HCT116 (cell line): ENCODE results near the gene TRDN. TPM values are rescaled to one million over a fixed set of nuclear protein-coding genes. Genes with fewer than 3 reads are reported as not detected.

Experiments used
- ATAC-seq: fragments of 200-7000 bp; cut with Tn5 transposase; 2 replicates; pipeline ENCODE4 v1.9.1; 2020; ENCODE audit warnings: mild to moderate bottlenecking, moderate library complexity
- Bru-seq: library from RNA; stranded (reverse); fragments of 400-500 nt; gene quantifications from one replicate; lab custom pipeline; 2021; lab: Mats Ljungman, UMichigan
- BruChase-seq, 2 experiments: library from RNA; stranded (reverse); fragments of 400-500 nt; gene quantifications; one replicate each; lab custom pipeline; 2021; lab: Mats Ljungman, UMichigan
- BruUV-seq: library from RNA; stranded (reverse); fragments of 400-500 nt; replicated peaks from 2 replicates; lab custom pipeline; 2021; lab: Mats Ljungman, UMichigan
- CTCF ChIA-PET: fragments of 300-600 bp; sonication (Branson Sonifier 250); formaldehyde crosslinking; loops from one replicate; lab custom pipeline; 2021; ENCODE audit warnings: antibody characterized with exemption; lab: Charles Lee
- POLR2A ChIA-PET: fragments of 300-600, 350-600 bp; sonication (Branson Sonifier 250); formaldehyde crosslinking; loops from one replicate; lab custom pipeline; 2021; ENCODE audit warnings: antibody characterized with exemption; lab: Charles Lee
- RAD21 ChIA-PET, 2 experiments: fragments of 300-600 bp; sonication (Branson Sonifier 250); formaldehyde crosslinking; loops; one replicate each; lab custom pipeline; 2023; ENCODE audit warnings: low total read pairs in 2 of 2; ENCODE audit not compliant: uncharacterized antibody in 2 of 2, unreplicated experiment in 2 of 2, low non-redundant PET in 1 of 2; lab: Charles Lee
- DNase-seq: peaks from one replicate; pipeline ENCODE4 v3.0.0-alpha.2; 2010; ENCODE audit warnings: low read depth, low spot score
- H2AFZ ChIP-seq: fragments of 200-600 bp; shearing (Covaris generic), sonication (generic); 2 replicates; pipeline ENCODE4 v1.6.1; 2017; ENCODE audit warnings: low read depth, mixed run types, mixed read lengths, antibody characterized with exemption, low read length; ENCODE audit not compliant: poor library complexity, severe bottlenecking
- H3K27ac ChIP-seq: 2 replicates; pipeline ENCODE4 v1.5.1; 2012; ENCODE audit warnings: low read depth, low read length
- H3K27me3 ChIP-seq: fragments of 200-600 bp; sonication (generic); 2 replicates; pipeline ENCODE4 v1.6.1; 2016; ENCODE audit warnings: mixed run types, low read length, mixed read lengths; ENCODE audit not compliant: insufficient read depth
- H3K36me3 ChIP-seq, 2 experiments: fragments of 200-500 bp in 1 of 2; fragments of 200-600 bp in 1 of 2; sonication (Bioruptor generic) in 1 of 2; sonication (generic) in 1 of 2; 2 replicates each; pipeline versions ENCODE4 v1.5.1 to v1.6.1; 2014 to 2016; ENCODE audit warnings: low read length in 2 of 2, inconsistent platforms in 1 of 2, mixed read lengths in 1 of 2, mixed run types in 1 of 2; ENCODE audit not compliant: insufficient read depth in 2 of 2, control insufficient read depth in 1 of 2
- H3K4me1 ChIP-seq, 2 experiments: fragments of 200-600 bp in 1 of 2; sonication (generic) in 1 of 2; 2 replicates each; pipeline versions ENCODE4 v1.5.1 to v1.6.1; 2012 to 2017; ENCODE audit warnings: low read length in 2 of 2, inconsistent platforms in 1 of 2, mild to moderate bottlenecking in 1 of 2, mixed read lengths in 1 of 2, mixed run types in 1 of 2, moderate library complexity in 1 of 2; ENCODE audit not compliant: insufficient read depth in 2 of 2, control insufficient read depth in 1 of 2
- H3K4me2 ChIP-seq: fragments of 200-600 bp; sonication (generic); 2 replicates; pipeline ENCODE4 v1.6.1; 2017; ENCODE audit warnings: mixed run types, low read length, mixed read lengths
- H3K4me3 ChIP-seq, 2 experiments: fragments of 200-600 bp in 1 of 2; sonication (generic) in 1 of 2; replicated peaks in 1 of 2; 2 replicates each; pipeline ENCODE4 v1.5.1; 2011 to 2016; ENCODE audit warnings: low read length in 2 of 2, control low read depth in 1 of 2, low read depth in 1 of 2, mild to moderate bottlenecking in 1 of 2, mixed read lengths in 1 of 2, mixed run types in 1 of 2
- H3K79me2 ChIP-seq: fragments of 200-600 bp; sonication (generic); 2 replicates; pipeline ENCODE4 v1.6.1; 2017; ENCODE audit warnings: mild to moderate bottlenecking, mixed run types, low read length, moderate library complexity, mixed read lengths; ENCODE audit not compliant: insufficient read depth
- H3K9ac ChIP-seq: fragments of 200-600 bp; sonication (generic); 2 replicates; pipeline ENCODE4 v1.6.1; 2016; ENCODE audit warnings: low read length, mixed read lengths
- H3K9me2 ChIP-seq: fragments of 200-600 bp; sonication (generic), shearing (Covaris generic); 2 replicates; pipeline ENCODE4 v1.6.1; 2017; ENCODE audit warnings: mixed run types, mild to moderate bottlenecking, moderate library complexity; ENCODE audit not compliant: insufficient read depth
- H3K9me3 ChIP-seq, 2 experiments: fragments of 200-500 bp in 1 of 2; fragments of 200-600 bp in 1 of 2; sonication (Bioruptor generic) in 1 of 2; sonication (generic) in 1 of 2; 2 replicates each; pipeline ENCODE4 v1.6.1; 2014 to 2017; ENCODE audit warnings: low read length in 2 of 2, mixed read lengths in 2 of 2, inconsistent platforms in 1 of 2, low read depth in 1 of 2, mild to moderate bottlenecking in 1 of 2, mixed run types in 1 of 2, moderate library complexity in 1 of 2; ENCODE audit not compliant: control insufficient read depth in 1 of 2, insufficient read depth in 1 of 2
- H4K20me1 ChIP-seq: fragments of 200-600 bp; sonication (generic), shearing (Covaris generic); 2 replicates; pipeline ENCODE4 v1.6.1; 2017; ENCODE audit warnings: mixed run types, mild to moderate bottlenecking, moderate library complexity; ENCODE audit not compliant: insufficient read depth
- CBX3 ChIP-seq: IDR thresholded peaks from 2 replicates; pipeline ENCODE4 v1.6.1; 2012; ENCODE audit warnings: low read depth
- CEBPB ChIP-seq: IDR thresholded peaks from 2 replicates; pipeline ENCODE4 v1.6.1; 2012; ENCODE audit warnings: low read depth
- EGR1 ChIP-seq: IDR thresholded peaks from 2 replicates; pipeline ENCODE4 v1.6.1; 2012; ENCODE audit warnings: low read depth
- EZH2 ChIP-seq: fragments of 200-600 bp; sonication (generic); IDR thresholded peaks from 2 replicates; pipeline ENCODE4 v1.6.1; 2017; ENCODE audit warnings: antibody characterized with exemption, mixed run types
- EZH2phosphoT487 ChIP-seq: fragments of 200-600 bp; IDR thresholded peaks from 2 replicates; pipeline ENCODE4 v1.6.1; 2018; ENCODE audit warnings: antibody characterized with exemption, borderline replicate concordance
- JUND ChIP-seq: IDR thresholded peaks from 2 replicates; pipeline ENCODE4 v1.6.1; 2012
- POLR2A ChIP-seq: IDR thresholded peaks from 2 replicates; pipeline ENCODE4 v1.7.0; 2011; ENCODE audit warnings: borderline replicate concordance; ENCODE audit not compliant: insufficient read depth, insufficient read length; ENCODE audit errors: extremely low read depth
- POLR2AphosphoS5 ChIP-seq: IDR thresholded peaks from 2 replicates; pipeline ENCODE4 v1.6.1; 2011; ENCODE audit warnings: mild to moderate bottlenecking, low read depth, low read length, moderate library complexity
- RAD21 ChIP-seq: IDR thresholded peaks from 2 replicates; pipeline ENCODE4 v1.6.1; 2012; ENCODE audit warnings: low read depth, mild to moderate bottlenecking
- SP1 ChIP-seq: IDR thresholded peaks from 2 replicates; pipeline ENCODE4 v1.6.1; 2012; ENCODE audit warnings: low read depth
- SRF ChIP-seq: IDR thresholded peaks from 2 replicates; pipeline ENCODE4 v1.6.1; 2012; ENCODE audit warnings: low read depth
- intact Hi-C: fragments of 100-400 bp; cut with micrococcal nuclease; formaldehyde crosslinking; loops from 2 replicates; pipeline ENCODE4 v1.10.0; 2022
- long read RNA-seq: library from polyadenylated mRNA; unstranded; transcript quantifications from one replicate; pipeline ENCODE4 v2.0.0, GENCODE V29; 2021; ENCODE audit not compliant: unreplicated experiment
- polyA plus RNA-seq: library from polyadenylated mRNA; unstranded; fragments of >200 nt; gene quantifications from 2 replicates; pipeline ENCODE4 v1.2.1, GENCODE V29; 2012; ENCODE audit warnings: missing spikeins
- total RNA-seq: library from RNA; stranded (reverse); gene quantifications from one replicate; pipeline ENCODE4 v1.2.1, GENCODE V29; 2021; ENCODE audit not compliant: unreplicated experiment
- TF ChIP-seq, protein P1 (sequence below): IDR thresholded peaks from 2 replicates; pipeline ENCODE4 v1.6.1; 2011; ENCODE audit warnings: mild to moderate bottlenecking, low read length, moderate library complexity; ENCODE audit not compliant: insufficient replicate concordance; ENCODE audit errors: extremely low read depth
- TF ChIP-seq, protein P2 (sequence below): IDR thresholded peaks from 2 replicates; pipeline ENCODE4 v1.6.1; 2012

The TRDN gene, protein sequence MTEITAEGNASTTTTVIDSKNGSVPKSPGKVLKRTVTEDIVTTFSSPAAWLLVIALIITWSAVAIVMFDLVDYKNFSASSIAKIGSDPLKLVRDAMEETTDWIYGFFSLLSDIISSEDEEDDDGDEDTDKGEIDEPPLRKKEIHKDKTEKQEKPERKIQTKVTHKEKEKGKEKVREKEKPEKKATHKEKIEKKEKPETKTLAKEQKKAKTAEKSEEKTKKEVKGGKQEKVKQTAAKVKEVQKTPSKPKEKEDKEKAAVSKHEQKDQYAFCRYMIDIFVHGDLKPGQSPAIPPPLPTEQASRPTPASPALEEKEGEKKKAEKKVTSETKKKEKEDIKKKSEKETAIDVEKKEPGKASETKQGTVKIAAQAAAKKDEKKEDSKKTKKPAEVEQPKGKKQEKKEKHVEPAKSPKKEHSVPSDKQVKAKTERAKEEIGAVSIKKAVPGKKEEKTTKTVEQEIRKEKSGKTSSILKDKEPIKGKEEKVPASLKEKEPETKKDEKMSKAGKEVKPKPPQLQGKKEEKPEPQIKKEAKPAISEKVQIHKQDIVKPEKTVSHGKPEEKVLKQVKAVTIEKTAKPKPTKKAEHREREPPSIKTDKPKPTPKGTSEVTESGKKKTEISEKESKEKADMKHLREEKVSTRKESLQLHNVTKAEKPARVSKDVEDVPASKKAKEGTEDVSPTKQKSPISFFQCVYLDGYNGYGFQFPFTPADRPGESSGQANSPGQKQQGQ
- total RNA-seq (not detected), Bru-seq, nascent RNA (percentile 1 among the genes with signal in this experiment), BruChase-seq, experiment 1, labeled RNA remaining after a 6-hour chase (percentile 1 among the genes with signal in this experiment), BruChase-seq, experiment 2, labeled RNA remaining after a 2-hour chase (percentile 1 among the genes with signal in this experiment)
- not detected in 2 replicates for polyA plus RNA-seq
- long read RNA-seq = 0 reads

DNA sequence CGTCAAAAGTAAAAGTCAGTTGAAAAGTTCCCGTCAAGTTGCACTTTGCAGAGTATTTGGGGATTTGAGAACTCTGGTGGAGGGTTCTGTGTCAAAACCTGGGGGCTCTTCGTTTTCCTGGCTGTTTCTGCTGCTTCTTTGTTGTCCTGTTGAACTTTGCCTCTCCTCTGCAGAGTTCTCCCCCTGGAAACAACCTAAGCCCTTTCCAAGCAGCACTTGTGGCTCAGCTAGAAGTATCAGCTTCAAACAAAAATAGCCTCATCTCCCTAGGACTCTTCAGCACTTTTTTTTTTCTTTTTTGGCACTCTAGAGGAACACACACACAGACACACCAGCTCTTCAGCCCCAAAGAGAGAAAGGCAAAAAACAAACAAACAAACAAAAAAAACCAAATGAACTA is at the start of gene TRDN:
TRDN (minus strand) TSS at position 169 of the 400 bp plus-strand sequence. CDS start 175 bp downstream, outside the sequence.
- CTCF ChIA-PET = no interaction called here
- no peaks in the 10 kb centered on the region for H3K4me1 ChIP-seq
- POLR2A ChIA-PET = no interaction called here
- RAD21 ChIA-PET = no interaction called here
- H3K9me2 ChIP-seq = no peaks in the 10 kb centered on the region
- BruUV-seq = no TSS peak
- H3K9ac ChIP-seq = no peak within 1 kb of the TSS
- no peaks in the 10 kb centered on the region for H3K36me3 ChIP-seq
- peaks cover 11% of the 10 kb centered on the region; the same call in 1 of the 2 replicates for H3K27me3 ChIP-seq
- H3K4me3 ChIP-seq = no peak within 1 kb of the TSS
- no peak for ATAC-seq
- H4K20me1 ChIP-seq = no peaks in the 10 kb centered on the region
- H3K27ac ChIP-seq = no peak within 1 kb of the TSS
- TF ChIP-seq EZH2phosphoT487 (no peak), SRF (no peak), RAD21 (no peak), POLR2AphosphoS5 (no peak), CEBPB (no peak), POLR2A (no peak), SP1 (no peak), JUND (no peak), EZH2 (no peak), EGR1 (no peak), CBX3 (no peak)
- TF ChIP-seq, protein P1, sequence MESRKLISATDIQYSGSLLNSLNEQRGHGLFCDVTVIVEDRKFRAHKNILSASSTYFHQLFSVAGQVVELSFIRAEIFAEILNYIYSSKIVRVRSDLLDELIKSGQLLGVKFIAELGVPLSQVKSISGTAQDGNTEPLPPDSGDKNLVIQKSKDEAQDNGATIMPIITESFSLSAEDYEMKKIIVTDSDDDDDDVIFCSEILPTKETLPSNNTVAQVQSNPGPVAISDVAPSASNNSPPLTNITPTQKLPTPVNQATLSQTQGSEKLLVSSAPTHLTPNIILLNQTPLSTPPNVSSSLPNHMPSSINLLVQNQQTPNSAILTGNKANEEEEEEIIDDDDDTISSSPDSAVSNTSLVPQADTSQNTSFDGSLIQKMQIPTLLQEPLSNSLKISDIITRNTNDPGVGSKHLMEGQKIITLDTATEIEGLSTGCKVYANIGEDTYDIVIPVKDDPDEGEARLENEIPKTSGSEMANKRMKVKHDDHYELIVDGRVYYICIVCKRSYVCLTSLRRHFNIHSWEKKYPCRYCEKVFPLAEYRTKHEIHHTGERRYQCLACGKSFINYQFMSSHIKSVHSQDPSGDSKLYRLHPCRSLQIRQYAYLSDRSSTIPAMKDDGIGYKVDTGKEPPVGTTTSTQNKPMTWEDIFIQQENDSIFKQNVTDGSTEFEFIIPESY = no peak
- TF ChIP-seq, protein P2, sequence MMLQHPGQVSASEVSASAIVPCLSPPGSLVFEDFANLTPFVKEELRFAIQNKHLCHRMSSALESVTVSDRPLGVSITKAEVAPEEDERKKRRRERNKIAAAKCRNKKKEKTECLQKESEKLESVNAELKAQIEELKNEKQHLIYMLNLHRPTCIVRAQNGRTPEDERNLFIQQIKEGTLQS = no peak
- no peak for DNase-seq
- no peak within 1 kb of the TSS for H2AFZ ChIP-seq
- intact Hi-C loops = no loop called here
- no peaks in the 10 kb centered on the region for H3K9me3 ChIP-seq
- H3K4me2 ChIP-seq = no peak within 1 kb of the TSS
- H3K79me2 ChIP-seq = no peaks in the 10 kb centered on the region
